ENCODE measurements around the gene UBTF. TPM values are rescaled to one million over a fixed set of nuclear protein-coding genes. Genes with fewer than 3 reads are reported as not detected.
A peak's percentile ranks its signal among the peaks of the same experiment; 100 is the strongest.

The UBTF gene
- total and polyA plus RNA-seq, 2 donors (not counting 3 experiments of a cell fraction or from before 2014, with no cell fraction given), result 14.7 to 84.7 TPM

DNA sequence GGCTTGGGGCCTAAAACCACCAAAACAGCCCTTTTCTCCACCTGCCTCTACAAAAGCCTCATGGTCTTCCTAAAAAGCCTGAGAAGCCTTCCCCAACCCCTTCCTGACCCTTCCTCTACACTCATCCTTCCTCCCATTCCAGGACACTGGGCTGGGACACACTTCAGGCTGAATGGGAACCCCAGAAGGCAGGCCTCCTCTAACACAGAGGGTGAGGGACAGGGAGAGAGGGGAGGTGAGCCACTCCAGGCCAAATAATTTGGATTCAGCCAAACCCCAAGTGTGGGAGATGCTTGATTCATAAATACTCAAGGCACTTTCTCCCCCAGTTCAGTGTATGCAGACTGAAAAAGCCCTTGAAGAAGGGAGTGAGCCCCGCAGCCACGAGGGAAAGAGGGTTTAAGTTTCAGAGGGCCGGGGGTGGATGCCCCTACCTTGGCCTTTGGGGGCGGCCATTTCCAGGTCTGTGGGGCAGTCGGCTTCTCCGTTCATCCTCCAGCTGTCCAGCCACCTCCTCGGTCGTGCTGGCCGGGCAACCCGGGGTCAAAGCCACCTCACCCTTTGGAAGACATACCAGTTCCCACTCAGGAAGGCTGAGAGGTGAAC lies 1.6 kb downstream of the UBTF start:
- Histone ChIP-seq H2AFZ (ENCODE audit: low read depth, low read length) (peak overlapping the region; percentile 9), H3K4me1 (ENCODE audit: control insufficient read depth, extremely low read depth, insufficient read depth, low read length) (peaks cover 27% of the 10 kb centered on the region), H3K4me3 (replicated peaks in 1 of 3; ENCODE audit: insufficient read depth in 1 of 3, low read depth in 1 of 3, low read length in 3 of 3) (peak overlapping the region; percentile 9 to 68 (median 45)), H4K20me1 (replicated peaks; ENCODE audit: control insufficient read depth, extremely low read depth, insufficient read depth, low read length) (no peaks in the 10 kb centered on the region), H3K27me3 (ENCODE audit: control insufficient read depth in 2 of 2, insufficient read depth in 2 of 2, low read length in 2 of 2) (no peaks in the 10 kb centered on the region), H3K9me3 (replicated peaks; ENCODE audit: control insufficient read depth, insufficient read depth, low read length) (no peaks in the 10 kb centered on the region), H3K4me2 (ENCODE audit: insufficient read depth, low read length) (peak overlapping the region; percentile 78), H3K27ac (ENCODE audit: insufficient read depth, low read depth, low read length) (peak overlapping the region; percentile 21), H3K9ac (replicated peaks; ENCODE audit: extremely low read depth, insufficient read depth, low read length) (peak overlapping the region; percentile 41), H3K36me3 (ENCODE audit: control insufficient read depth in 2 of 2, extremely low read depth in 1 of 2, insufficient read depth in 2 of 2, low read length in 2 of 2) (peaks cover 19 to 31% of the 10 kb centered on the region in 2 experiments), H3K9me1 (replicated peaks; ENCODE audit: control insufficient read depth, extremely low read depth, insufficient read depth, low read length) (no peaks in the 10 kb centered on the region), H3K79me2 (ENCODE audit: control insufficient read depth, insufficient read depth, low read length) (peaks cover 28% of the 10 kb centered on the region)
- intact Hi-C loops (cut with micrococcal nuclease), result loop anchor here (1.0 to 2.0 kb wide), 3 partner anchors 8 to 106 kb away; partner anchors contain the start of gene SLC25A39
- ChIA-PET CTCF (interaction anchor here (0.6 to 7.3 kb wide), 16 partner anchors 8 to 332 kb away, joined by 3 to 68 read pairs (median 4); partner anchors contain the start of genes GRN and SLC25A39), POLR2A (no interaction called here)
- no peak for TF ChIP-seq POLR2AphosphoS5 (IDR thresholded peaks at IDR 0.05; ENCODE audit: insufficient read depth, low read depth, low read length)
- TF ChIP-seq JUN (IDR thresholded peaks at IDR 0.05; ENCODE audit: borderline replicate concordance, insufficient read depth, insufficient read length, low read depth), result no peak
- no peak for TF ChIP-seq GATA2 (IDR thresholded peaks at IDR 0.05; ENCODE audit: insufficient read depth, insufficient read length, low read depth, low read length)
- no peak for TF ChIP-seq POLR2A (IDR thresholded peaks at IDR 0.05; ENCODE audit: low read depth, low read length)
- TF ChIP-seq MYC (IDR thresholded peaks at IDR 0.05; ENCODE audit: low read depth, low read length), result no peak
- TF ChIP-seq EZH2 (IDR thresholded peaks at IDR 0.05; ENCODE audit: borderline replicate concordance, low read depth, low read length, severe bottlenecking), result no peak
- no peak for TF ChIP-seq FOS (IDR thresholded peaks at IDR 0.05; ENCODE audit: borderline replicate concordance, insufficient read depth, low read length)
- TF ChIP-seq CTCF (IDR thresholded peaks at IDR 0.05; ENCODE audit: extremely low read depth in 1 of 2, insufficient read depth in 1 of 2, low read depth in 1 of 2, low read length in 2 of 2), result no peak
- TF ChIP-seq, protein P1, sequence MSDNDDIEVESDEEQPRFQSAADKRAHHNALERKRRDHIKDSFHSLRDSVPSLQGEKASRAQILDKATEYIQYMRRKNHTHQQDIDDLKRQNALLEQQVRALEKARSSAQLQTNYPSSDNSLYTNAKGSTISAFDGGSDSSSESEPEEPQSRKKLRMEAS (IDR thresholded peaks at IDR 0.05; ENCODE audit: insufficient read depth, insufficient read length), result no peak
- TSS peak; percentile 17 for BruUV-seq (replicated peaks)
- DNase-seq (ENCODE audit: low read depth, low spot score) (no peak), FAIRE-seq (no peak)
- dilution Hi-C loops (cut with MboI; ENCODE audit: extremely low pct_ligation_motif_present, low sequenced_read_pairs), result no loop called here
